Stimulated activated CD4-positive, alpha-beta T cell treated with anti-CD3 and anti-CD28 coated beads, Interleukin-4, amount 100 ng/mL, for 1 hour (primary cell): Measurements from ENCODE around the gene NCBP1.
"Not testable (repeated sequence)": the region's sequence is repeated elsewhere in the genome, so short reads cannot be mapped to it uniquely, and the experiment has no call there.

ENCODE experiments used
- DNase-seq: peaks from one replicate; pipeline ENCODE4 v3.0.0-alpha.2; 2020

NCBP1 gene

DNA sequence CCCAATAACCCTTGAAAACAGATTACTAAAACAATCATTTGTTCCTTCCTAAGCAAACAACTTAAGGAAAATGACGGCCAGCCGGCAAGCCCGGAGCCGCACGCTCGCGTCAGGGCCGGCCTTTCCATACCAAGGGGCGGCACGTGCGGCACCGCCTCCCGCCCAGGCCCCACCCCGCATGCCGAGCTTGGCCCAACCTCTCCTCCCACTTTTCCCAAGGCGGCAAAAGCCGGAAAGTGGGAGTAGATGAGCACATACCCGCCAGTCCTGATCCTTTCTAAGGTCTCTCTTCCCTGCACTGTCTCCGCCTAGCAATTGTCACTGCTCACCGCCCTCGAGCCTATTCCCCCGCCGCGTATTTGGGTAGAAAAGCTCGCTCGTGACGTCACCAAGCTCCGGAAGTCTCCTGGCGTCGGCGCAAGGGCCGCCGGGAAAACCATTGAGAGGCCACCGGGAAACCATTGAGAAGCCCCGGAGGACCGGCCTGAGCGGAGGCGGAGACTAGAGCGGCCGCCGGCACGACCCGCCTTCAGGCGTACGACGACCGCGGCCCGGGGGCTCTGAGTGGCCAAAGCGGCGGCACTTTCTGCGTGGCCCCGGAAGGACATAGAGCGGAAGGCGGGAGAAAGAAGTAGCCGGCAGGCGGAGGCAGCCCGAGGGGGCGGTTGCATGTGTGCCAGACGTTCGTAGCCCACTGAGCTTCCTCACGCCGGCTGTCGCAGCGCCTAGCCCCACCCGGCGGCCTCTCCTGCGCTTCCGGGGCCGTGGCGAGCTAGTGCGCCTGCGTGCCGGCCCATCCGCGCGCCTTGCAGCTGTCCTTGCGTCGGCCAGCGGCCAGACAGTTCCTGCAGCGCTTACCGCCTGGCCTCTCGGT is at the start of gene NCBP1, which contains the start of gene TSTD2:
Gene NCBP1 (plus strand): TSS at position 837 of the 874 bp plus-strand sequence. CDS start 61 bp downstream, outside the sequence.
Gene TSTD2 (minus strand): TSS at position 384 of the 874 bp plus-strand sequence. CDS start 5,806 bp downstream, outside the sequence.
- DNase-seq = peak; percentile 95

DNA sequence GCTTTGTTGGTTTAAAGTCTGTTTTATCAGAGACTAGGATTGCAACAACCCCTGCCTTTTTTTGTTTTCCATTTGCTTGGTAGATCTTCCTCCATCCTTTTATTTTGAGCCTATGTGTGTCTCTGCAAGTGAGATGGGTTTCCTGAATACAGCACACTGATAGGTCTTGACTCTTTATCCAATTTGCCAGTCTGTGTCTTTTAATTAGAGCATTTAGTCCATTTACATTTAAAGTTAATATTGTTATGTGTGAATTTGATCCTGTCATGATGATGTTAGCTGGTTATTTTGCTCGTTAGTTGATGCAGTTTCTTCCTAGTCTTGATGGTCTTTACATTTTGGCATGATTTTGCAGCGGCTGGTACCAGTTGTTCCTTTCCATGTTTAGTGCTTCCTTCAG is 48.8 kb upstream of the NCBP1 start:
- not testable (repeated sequence) for DNase-seq

DNA sequence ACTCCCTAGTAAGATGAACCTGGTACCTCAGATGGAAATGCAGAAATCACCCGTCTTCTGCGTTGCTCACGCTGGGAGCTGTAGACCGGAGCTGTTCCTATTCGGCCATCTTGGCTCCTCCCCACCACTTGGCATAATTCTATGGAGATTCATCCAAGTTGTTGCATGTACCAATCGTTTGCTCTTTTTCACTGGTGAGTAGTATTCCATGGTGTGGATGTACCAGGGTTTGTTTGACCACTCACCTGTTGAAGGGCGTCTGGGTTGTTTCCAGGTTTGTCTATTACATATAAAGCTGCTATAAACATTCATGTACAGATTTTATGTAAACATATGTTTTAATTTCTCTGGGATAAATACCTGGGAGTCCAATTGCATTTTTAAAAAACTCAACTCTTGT is 46.7 kb upstream of the NCBP1 start:
- not testable (repeated sequence) for DNase-seq

DNA sequence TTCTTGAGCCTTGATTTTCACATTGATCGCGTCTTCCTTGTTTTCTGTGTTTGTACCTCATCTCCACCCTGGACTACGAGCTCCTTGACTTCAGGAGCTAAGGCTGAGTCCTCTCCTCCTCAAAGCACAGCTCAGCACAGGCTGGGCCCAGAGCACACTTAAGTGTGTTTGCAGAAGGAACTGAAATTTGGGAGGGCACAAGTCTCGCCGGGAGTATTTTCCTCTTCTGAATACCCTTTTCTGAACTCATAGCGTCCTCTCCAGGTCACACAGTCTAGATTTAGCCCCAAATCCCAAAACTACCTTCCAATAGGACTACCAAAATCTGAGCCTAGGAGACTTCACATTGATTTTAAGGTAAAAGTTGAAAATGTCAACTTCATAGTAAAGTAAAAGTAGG is 42.1 kb upstream of the NCBP1 start:
- no peak for DNase-seq

DNA sequence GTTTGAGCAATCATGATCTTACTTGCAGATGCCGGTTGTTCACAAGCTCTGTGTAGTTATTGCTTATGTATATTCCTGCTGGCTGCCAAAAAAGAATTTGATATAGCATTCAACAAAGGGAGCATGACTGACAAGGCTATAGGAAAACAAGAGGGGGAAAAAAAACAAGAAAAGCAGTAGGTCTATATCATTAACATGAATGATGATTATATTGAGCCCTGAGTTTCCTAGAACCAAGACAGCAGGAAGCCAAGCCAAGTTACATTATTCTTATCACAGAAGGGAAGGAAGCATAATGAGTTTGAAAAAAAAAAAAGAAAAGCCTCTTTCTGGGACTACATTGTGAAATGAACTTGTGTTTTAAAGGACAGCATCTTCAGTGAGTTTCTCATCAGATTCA is 41.5 kb upstream of the NCBP1 start:
- DNase-seq = no peak

DNA sequence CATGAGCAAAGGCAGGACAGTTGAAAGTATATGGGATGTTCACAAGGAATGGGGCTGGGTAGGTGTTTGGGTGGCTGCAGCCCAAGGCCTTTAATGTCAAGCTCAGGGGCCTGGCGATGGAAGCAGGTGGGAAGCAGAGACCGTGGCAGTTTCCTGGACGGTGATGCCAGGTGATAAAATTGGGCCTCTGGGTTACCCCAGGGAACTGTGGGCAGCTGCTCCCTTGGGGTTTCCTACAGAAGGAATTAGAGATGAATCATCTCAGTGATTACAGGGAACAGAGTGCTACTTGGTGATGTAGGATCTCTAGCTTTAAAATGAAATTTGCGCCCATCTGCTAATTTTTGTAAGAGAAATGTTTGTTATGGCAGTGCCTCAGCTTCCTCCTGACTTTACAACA is 39.7 kb upstream of the NCBP1 start:
- DNase-seq = no peak

GRCh38 chr9:97594381-97594921 is 39.2 kb upstream of the NCBP1 start:
- no peak for DNase-seq

DNA sequence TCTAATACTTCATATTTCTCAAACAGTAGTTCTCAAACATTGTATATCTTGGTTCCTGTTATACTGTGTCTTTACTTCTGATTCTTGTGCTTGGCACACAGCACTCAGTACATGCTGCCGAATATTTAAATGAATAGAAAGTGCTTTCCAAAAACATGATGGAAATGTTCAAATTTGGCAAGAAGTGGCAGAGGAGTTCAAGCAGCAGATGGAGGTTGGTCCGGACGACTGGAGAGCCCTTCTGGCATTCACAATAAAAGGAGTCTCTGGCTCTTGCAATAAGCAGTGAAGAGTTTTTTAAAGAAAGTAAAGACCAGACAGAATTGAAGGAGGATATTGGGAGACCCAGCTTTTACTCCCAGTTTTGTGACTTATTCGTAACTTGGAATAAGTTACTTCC is 36.7 kb upstream of the NCBP1 start:
- no peak for DNase-seq

DNA sequence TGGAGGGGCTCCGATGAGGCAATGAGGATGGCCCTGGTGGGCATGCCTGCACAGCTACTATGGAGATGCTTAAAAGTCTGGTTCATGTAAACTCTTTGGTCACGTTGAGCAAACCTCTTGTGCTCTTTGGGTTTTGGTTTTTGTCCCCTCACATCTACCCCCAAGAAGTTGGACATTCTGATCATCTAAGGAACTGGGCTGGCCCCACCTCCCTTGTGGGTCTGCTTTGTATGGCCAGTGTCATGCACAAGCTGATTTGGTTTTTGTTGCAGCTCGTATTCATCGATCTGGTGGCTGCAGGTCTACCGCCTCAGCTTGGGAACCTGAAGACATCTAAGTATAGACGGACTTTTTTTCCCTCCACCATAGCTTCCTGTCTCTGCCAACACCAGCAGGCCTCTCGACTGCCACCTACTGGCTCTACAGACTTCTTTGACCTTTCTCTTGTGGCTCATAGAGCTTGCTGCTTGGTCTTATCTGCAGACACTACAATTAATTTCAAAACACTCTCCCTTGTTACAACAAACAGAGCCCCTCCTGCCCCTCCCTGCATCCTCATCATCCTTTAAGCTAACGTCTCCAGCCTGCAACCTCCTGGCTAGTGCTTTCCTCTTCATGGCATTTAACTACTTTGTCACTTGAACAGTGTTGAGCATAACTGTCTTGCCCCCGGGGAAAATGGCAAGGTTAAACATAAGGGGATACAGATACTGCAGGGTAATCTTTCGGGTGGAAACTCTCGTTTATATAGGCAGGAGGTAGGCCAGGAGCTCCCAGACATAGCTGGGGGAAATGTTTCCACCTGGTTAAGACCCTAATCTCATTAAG is 34.9 kb upstream of the NCBP1 start:
- peak; percentile 64 for DNase-seq

- no peak for DNase-seq
Observed at GRCh38 chr9:97599314-97599846, 34.2 kb upstream of the NCBP1 start.

GRCh38 chr9:97600531-97601227 is 32.9 kb upstream of the NCBP1 start:
- no peak for DNase-seq

GRCh38 chr9:97601228-97601898 is 32.3 kb upstream of the NCBP1 start:
- DNase-seq = no peak

DNA sequence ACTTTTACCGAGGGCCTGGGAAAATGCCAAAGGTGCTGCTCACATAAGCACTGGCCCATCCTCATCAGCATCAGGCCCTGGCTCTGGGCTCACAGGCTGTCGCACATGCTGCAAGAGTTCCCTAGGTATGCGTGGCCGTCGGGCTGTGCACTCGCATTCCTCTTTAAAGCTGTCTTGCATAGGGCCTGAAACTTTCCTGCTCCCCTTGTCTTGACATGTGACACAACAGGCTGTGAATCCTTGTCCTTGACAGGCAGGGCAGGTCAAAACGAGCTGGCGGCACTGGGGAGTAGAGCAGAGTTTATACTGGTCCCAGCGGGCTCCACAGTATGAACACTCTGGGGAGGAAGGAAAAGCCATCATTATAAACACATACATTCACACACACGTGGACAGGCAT is 31.2 kb upstream of the NCBP1 start:
- DNase-seq = no peak

DNA sequence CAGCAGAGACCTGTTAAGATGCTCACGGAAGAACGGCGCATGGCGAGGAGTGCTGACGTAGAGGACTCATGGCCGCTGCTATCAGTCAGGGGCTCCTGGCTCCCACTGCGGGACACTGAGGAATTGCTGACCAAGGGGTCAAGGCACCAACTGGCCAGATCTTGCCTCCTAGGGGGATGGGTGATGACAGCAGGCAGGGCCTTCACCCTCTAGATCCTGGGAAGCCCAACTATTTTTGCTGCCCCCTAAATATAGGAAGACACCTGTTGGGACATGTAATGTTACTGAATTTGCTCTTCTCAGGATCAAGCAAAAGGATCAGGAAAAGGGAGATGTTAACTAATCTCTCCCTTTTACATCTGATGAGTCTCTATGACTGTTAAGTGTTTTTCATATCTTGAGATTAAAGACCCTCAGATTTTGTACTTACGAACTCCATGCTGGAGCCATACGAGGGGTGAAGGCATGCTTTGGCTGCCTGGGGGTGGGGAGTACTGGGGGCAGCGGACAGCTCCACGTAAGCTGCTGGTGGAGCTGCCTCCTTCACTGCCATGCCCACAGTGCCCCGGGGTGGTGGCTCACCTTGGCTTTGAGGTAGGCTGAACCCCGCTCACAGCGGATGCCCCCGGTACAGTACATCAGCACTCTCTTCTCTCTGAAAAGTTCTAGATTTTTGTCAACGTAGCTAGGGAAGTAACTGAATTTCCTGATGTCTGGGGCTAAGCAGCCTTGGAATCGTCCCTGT is 28.5 kb upstream of the NCBP1 start:
- DNase-seq = no peak

DNA sequence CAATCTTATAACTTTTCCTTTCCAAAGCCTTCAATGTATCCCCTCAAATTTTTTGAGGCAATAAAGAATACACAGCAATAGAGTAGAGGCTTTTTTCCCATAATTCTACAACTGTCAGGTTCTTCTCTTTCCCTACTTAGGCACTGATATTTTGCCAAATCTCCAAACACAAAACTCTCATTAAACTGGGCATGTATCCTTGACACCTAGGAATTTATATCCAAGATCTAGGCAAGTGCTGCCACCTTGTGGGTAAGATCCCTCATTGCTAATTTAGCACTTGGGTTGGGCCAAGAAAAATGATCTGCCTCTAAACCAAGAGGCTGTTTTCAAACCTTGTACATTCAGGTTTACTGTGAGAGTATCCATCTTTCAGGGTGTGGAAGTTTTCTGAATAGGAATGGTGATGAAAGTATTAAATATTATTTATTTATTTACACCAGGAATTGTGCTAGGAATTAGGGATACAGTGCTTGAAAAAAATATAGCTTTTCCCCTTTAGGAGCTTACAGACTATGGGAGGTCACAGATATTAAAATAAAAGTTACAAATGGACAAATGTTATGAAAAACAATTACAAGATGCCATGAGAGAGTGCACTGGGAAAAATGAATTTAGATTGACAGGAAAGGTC is 18.1 kb upstream of the NCBP1 start:
- DNase-seq = peak; percentile 25

GRCh38 chr9:97617939-97618416 is 15.6 kb upstream of the NCBP1 start:
- no peak for DNase-seq

GRCh38 chr9:97620063-97620462 is 13.6 kb upstream of the NCBP1 start:
- DNase-seq = not testable (repeated sequence)

DNA sequence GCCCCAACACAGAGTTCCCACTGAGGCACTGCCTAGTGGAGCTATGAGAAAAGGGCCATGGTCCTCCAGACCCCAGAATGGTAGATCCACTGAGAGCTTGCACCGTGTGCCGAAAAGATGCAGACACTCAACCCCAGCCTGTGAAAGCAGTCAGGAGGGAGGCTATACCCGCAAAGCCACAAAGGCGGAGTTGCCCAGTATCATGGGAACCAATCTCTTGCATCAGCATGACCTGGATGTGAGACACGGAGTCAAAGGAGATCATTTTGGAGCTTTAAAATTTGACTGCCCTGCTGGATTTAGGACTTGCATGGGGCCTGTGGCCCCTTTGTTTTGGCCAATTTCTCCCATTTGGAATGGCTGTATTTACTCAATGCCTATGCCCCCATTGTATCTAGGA is 11.1 kb upstream of the NCBP1 start:
- DNase-seq = not testable (repeated sequence)

DNA sequence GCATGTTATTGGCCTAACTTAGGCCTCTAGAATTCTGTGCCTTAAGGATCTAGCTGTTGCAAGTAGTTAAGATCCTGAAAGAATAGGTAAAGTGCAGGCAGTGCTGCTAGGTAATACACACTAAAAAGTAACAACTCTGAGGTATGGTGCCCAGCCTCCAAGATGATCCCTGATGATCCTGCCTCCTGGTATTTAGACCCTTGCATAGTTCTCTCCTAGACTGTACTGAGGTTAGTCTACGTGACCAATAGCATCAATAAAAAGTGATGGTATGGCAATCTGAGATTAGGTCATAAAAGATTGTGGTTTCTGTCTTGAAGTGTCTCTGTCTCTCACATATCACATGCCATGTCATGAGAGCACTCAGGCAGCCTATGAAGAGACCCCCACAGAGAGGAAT is 9.7 kb upstream of the NCBP1 start:
- DNase-seq = no peak

GRCh38 chr9:97625620-97626019 is 8.0 kb upstream of the NCBP1 start:
- no peak for DNase-seq

- no peak for DNase-seq
Observed at GRCh38 chr9:97627624-97628023, 6.0 kb upstream of the NCBP1 start.
